Right lobe of liver (tissue), 6 donors: Measurements from ENCODE around the gene RBM39. TPM values are rescaled to one million over a fixed set of nuclear protein-coding genes. Genes with fewer than 3 reads are reported as not detected.
A peak's percentile ranks its signal among the peaks of the same experiment; 100 is the strongest.

Source experiments
- ATAC-seq, 4 donors: fragments of 200-7000 bp; cut with Tn5 transposase; one replicate each; pipeline ENCODE4 v1.9.1; 2020; ENCODE audit warnings: mild to moderate bottlenecking in 4 of 4, moderate library complexity in 4 of 4
- DNase-seq, 3 donors: peaks; one replicate each; pipeline ENCODE4 v3.0.0-alpha.2; 2020
- H3K27ac ChIP-seq, 3 donors: fragments of 200-600 bp; one replicate each; pipeline ENCODE4 v1.8.0; 2022
- H3K27me3 ChIP-seq, 2 donors: fragments of 200-600 bp; one replicate each; pipeline ENCODE4 v1.8.0; 2022
- H3K36me3 ChIP-seq, 4 donors: fragments of 200-600 bp; sonication (generic) in 1 of 4; one replicate each; pipeline versions ENCODE4 v1.5.1 to v1.8.0; 2017 to 2022; ENCODE audit warnings: control low read depth in 1 of 4
- H3K4me1 ChIP-seq, 4 donors: fragments of 200-600 bp; sonication (generic) in 1 of 4; one replicate each; pipeline versions ENCODE4 v1.5.1 to v1.8.0; 2017 to 2022; ENCODE audit warnings: control low read depth in 1 of 4
- H3K4me3 ChIP-seq, 3 donors: fragments of 200-600 bp; one replicate each; pipeline ENCODE4 v1.8.0; 2022
- H3K9me3 ChIP-seq, 4 donors: fragments of 200-600 bp; sonication (generic) in 1 of 4; one replicate each; pipeline versions ENCODE4 v1.5.1 to v1.8.0; 2017 to 2022; ENCODE audit warnings: control low read depth in 1 of 4
- CTCF ChIP-seq, 4 donors: fragments of 200-600 bp in 3 of 4; fragments of 450-650 bp in 1 of 4; IDR thresholded peaks; one replicate each; pipeline versions ENCODE4 v1.5.1 to v1.8.0; 2016 to 2022; ENCODE audit warnings: antibody characterized with exemption in 4 of 4, mild to moderate bottlenecking in 2 of 4
- POLR2A ChIP-seq: fragments of 450-650 bp; IDR thresholded peaks from one replicate; pipeline ENCODE4 v1.6.1; 2017; ENCODE audit warnings: antibody characterized with exemption, mild to moderate bottlenecking
- WGBS: methylation state at CpG from one replicate; pipeline ENCODE4 v1.1.6; 2018; ENCODE audit warnings: low coverage, low lambda C conversion rate; ENCODE audit not compliant: insufficient coverage; ENCODE audit errors: missing lambda C conversion rate; 5-methylcytosine and 5-hydroxymethylcytosine counted together
- intact Hi-C, 2 donors: fragments of 100-400 bp; cut with DNase I; formaldehyde crosslinking; loops; one replicate each; pipeline versions ENCODE4 v1.11.2 to v1.14.1; 2022
- total RNA-seq, 6 experiments: library from RNA; depleted of rRNA in 2 of 6; stranded (reverse); fragments of >200 nt in 2 of 6; fragmentation: NEBNext Ultra II Directional in 3 of 6; extraction: Animal tissue kit (Norgen Biotek cat#: 25700) in 3 of 6; gene quantifications; one replicate each; pipeline versions ENCODE4 v1.1.0 to v1.2.4, GENCODE V29; 2016 to 2023
- donor health status: DM: no; HTN: yes; CAD: no.
- donor health status: DM: no; HTN: no; CAD: no.
- donor health status: DM: no; HTN: no; CAD: no.
- donor health status: DM: no; HTN: yes; CAD: no.
- donor health status: DM: no; HTN: yes; CAD: no.

Gene RBM39
- total RNA-seq, 6 experiments from 2014 or later = 86.4 to 166 (median 120) TPM

- H3K27me3 ChIP-seq = no peaks in the 10 kb centered on the region
- H3K9me3 ChIP-seq = no peaks in the 10 kb centered on the region
- peaks cover 23 to 88% (median 51%) of the 10 kb centered on the region in 4 donors for H3K36me3 ChIP-seq
- intact Hi-C loops = loop anchor here in 1 of 2 donors (10.0 kb wide), 1 partner anchor 180 kb away; no protein-coding TSS in a partner anchor
- H3K27ac ChIP-seq = no peak overlapping the region
- WGBS = 85% methylated on average over 5 of the region's 5 CpGs
- no peak for ATAC-seq
- DNase-seq = no peak
- no peaks in the 10 kb centered on the region for H3K4me1 ChIP-seq
- TF ChIP-seq POLR2A (no peak), CTCF (IDR thresholded peaks at IDR 0.05) (no peak)
- no peak overlapping the region for H3K4me3 ChIP-seq
These were observed 37.4 kb downstream of the RBM39 start for GRCh38 chr20:35704514-35705261.

GRCh38 chr20:35702824-35703695, 39.0 kb downstream of the RBM39 start:
- Histone ChIP-seq H3K27ac (no peak overlapping the region), H3K4me1 (peaks cover 0 to 6% (median 0%) of the 10 kb centered on the region in 4 donors), H3K4me3 (no peak overlapping the region), H3K27me3 (no peaks in the 10 kb centered on the region), H3K36me3 (peaks cover 17 to 72% (median 41%) of the 10 kb centered on the region in 4 donors), H3K9me3 (no peaks in the 10 kb centered on the region)
- TF ChIP-seq CTCF (IDR thresholded peaks at IDR 0.05) (no peak), POLR2A (no peak)
- 73% methylated on average over 4 of the region's 4 CpGs for WGBS
- ATAC-seq (no peak), DNase-seq (no peak)
- intact Hi-C loops = loop anchor here in 1 of 2 donors (10.0 kb wide), 1 partner anchor 182 kb away; no protein-coding TSS in a partner anchor

- Histone ChIP-seq H3K4me3 (no peak overlapping the region), H3K9me3 (no peaks in the 10 kb centered on the region), H3K4me1 (peaks cover 0 to 13% (median 0%) of the 10 kb centered on the region in 4 donors), H3K27ac (no peak overlapping the region), H3K36me3 (peaks cover 17 to 63% (median 37%) of the 10 kb centered on the region in 4 donors), H3K27me3 (no peaks in the 10 kb centered on the region)
- intact Hi-C loops = loop anchor here in 1 of 2 donors (10.0 kb wide), 1 partner anchor 183 kb away; no protein-coding TSS in a partner anchor
- TF ChIP-seq CTCF (IDR thresholded peaks at IDR 0.05) (no peak), POLR2A (peak; percentile 6)
- DNase-seq (no peak), ATAC-seq (no peak)
- WGBS = 74% methylated on average over 8 of the region's 12 CpGs
These were observed 39.8 kb downstream of the RBM39 start for GRCh38 chr20:35702051-35702823.

- Histone ChIP-seq H3K27me3 (no peaks in the 10 kb centered on the region), H3K4me3 (no peak overlapping the region), H3K9me3 (no peaks in the 10 kb centered on the region), H3K27ac (no peak overlapping the region), H3K4me1 (peaks cover 0 to 13% (median 1%) of the 10 kb centered on the region in 4 donors), H3K36me3 (peaks cover 17 to 48% (median 29%) of the 10 kb centered on the region in 4 donors)
- WGBS = 86% methylated on average over 7 of the region's 7 CpGs
- no peak for ATAC-seq
- intact Hi-C loops = loop anchor here in 1 of 2 donors (10.0 kb wide), 1 partner anchor 184 kb away; no protein-coding TSS in a partner anchor
- DNase-seq = no peak
- TF ChIP-seq POLR2A = no peak
- no peak for TF ChIP-seq CTCF (IDR thresholded peaks at IDR 0.05)
These were observed 41.4 kb downstream of the RBM39 start for GRCh38 chr20:35700625-35701148.
